Activated CD8-positive, alpha-beta T cell treated with anti-CD3 and anti-CD28 coated beads for 36 hours (primary cell): ENCODE measurements around the gene MTCL1. TPM values are rescaled to one million over a fixed set of nuclear protein-coding genes. Genes with fewer than 3 reads are reported as not detected.

ENCODE experiments used
- ATAC-seq: fragments of 200-7000 bp; cut with Tn5 transposase; one replicate; pipeline ENCODE4 v1.10.0; 2021; ENCODE audit warnings: mild to moderate bottlenecking, moderate library complexity
- CTCF ChIA-PET: fragments of 350-600 bp; sonication (Branson Sonifier 250); formaldehyde crosslinking; loops from one replicate; lab custom pipeline; 2021; ENCODE audit warnings: antibody characterized with exemption; lab: Charles Lee
- POLR2A ChIA-PET: fragments of 350-600 bp; sonication (Branson Sonifier 250); formaldehyde crosslinking; loops from one replicate; lab custom pipeline; 2021; ENCODE audit warnings: antibody characterized with exemption; lab: Charles Lee
- DNase-seq: peaks from one replicate; pipeline ENCODE4 v3.0.0-alpha.2; 2020
- H3K27ac Mint-ChIP-seq: one replicate; pipeline ENCODE4 v1.8.0; 2021; ENCODE audit warnings: mild to moderate bottlenecking, mixed read lengths
- H3K27me3 Mint-ChIP-seq: one replicate; pipeline ENCODE4 v1.8.0; 2021; ENCODE audit warnings: mixed read lengths
- H3K36me3 Mint-ChIP-seq: one replicate; pipeline ENCODE4 v1.8.0; 2021; ENCODE audit warnings: low read depth, mixed read lengths
- H3K4me1 Mint-ChIP-seq: one replicate; pipeline ENCODE4 v1.8.0; 2021; ENCODE audit warnings: low read depth, mixed read lengths
- H3K4me3 Mint-ChIP-seq: one replicate; pipeline ENCODE4 v1.8.0; 2021; ENCODE audit warnings: mild to moderate bottlenecking, moderate library complexity, mixed read lengths
- H3K9me3 Mint-ChIP-seq: one replicate; pipeline ENCODE4 v1.8.0; 2021; ENCODE audit warnings: mixed read lengths
- CTCF ChIP-seq: fragments of 200-600 bp; IDR thresholded peaks from one replicate; pipeline ENCODE4 v1.8.0; 2022; ENCODE audit warnings: antibody characterized with exemption, mild to moderate bottlenecking
- intact Hi-C: fragments of 100-400 bp; cut with micrococcal nuclease; formaldehyde crosslinking; loops from one replicate; pipeline ENCODE4 v1.10.0; 2022
- total RNA-seq, 2 experiments: library from RNA; stranded (reverse); gene quantifications; one replicate each; pipeline ENCODE4 v1.2.3, GENCODE V29; 2021

MTCL1 gene
- total RNA-seq, 2 experiments from 2014 or later, result 0.25 to 0.52 TPM

GRCh38 chr18:8801263-8801901 lies 96.0 kb downstream of the MTCL1 start:
- no peak for TF ChIP-seq CTCF
- ChIA-PET POLR2A (no interaction called here), CTCF (interaction anchor here (1.6 kb wide), 1 partner anchor 15 kb away, joined by 4 read pairs; no protein-coding TSS in a partner anchor)
- no peak for ATAC-seq
- Mint-ChIP-seq H3K27ac (no peak overlapping the region), H3K4me1 (no peaks in the 10 kb centered on the region), H3K4me3 (no peak overlapping the region), H3K36me3 (no peaks in the 10 kb centered on the region), H3K9me3 (no peaks in the 10 kb centered on the region), H3K27me3 (no peaks in the 10 kb centered on the region)
- intact Hi-C loops, result no loop called here
- DNase-seq, result no peak

- Mint-ChIP-seq H3K9me3 (no peaks in the 10 kb centered on the region), H3K27me3 (no peaks in the 10 kb centered on the region), H3K4me1 (peaks cover 3% of the 10 kb centered on the region), H3K4me3 (no peak overlapping the region), H3K27ac (no peak overlapping the region), H3K36me3 (no peaks in the 10 kb centered on the region)
- ChIA-PET CTCF (interaction anchor here (1.6 kb wide), 1 partner anchor 16 kb away, joined by 4 read pairs; no protein-coding TSS in a partner anchor), POLR2A (no interaction called here)
- no peak for ATAC-seq
- no peak for TF ChIP-seq CTCF
- intact Hi-C loops, result no loop called here
- DNase-seq, result no peak
Observed at GRCh38 chr18:8802017-8802672, 96.8 kb downstream of the MTCL1 start.

GRCh38 chr18:8803063-8803795 lies 97.9 kb downstream of the MTCL1 start:
- peaks cover 12% of the 10 kb centered on the region for H3K4me1 Mint-ChIP-seq
- intact Hi-C loops, result no loop called here
- DNase-seq (no peak), ATAC-seq (no peak)
- CTCF ChIA-PET, result interaction anchor here (1.6 kb wide), 1 partner anchor 17 kb away, joined by 4 read pairs; no protein-coding TSS in a partner anchor
- no peaks in the 10 kb centered on the region for H3K36me3 Mint-ChIP-seq
- TF ChIP-seq CTCF, result no peak
- no peak overlapping the region for H3K4me3 Mint-ChIP-seq
- no peaks in the 10 kb centered on the region for H3K9me3 Mint-ChIP-seq
- POLR2A ChIA-PET, result no interaction called here
- no peaks in the 10 kb centered on the region for H3K27me3 Mint-ChIP-seq
- no peak overlapping the region for H3K27ac Mint-ChIP-seq

- ChIA-PET POLR2A (no interaction called here), CTCF (no interaction called here)
- TF ChIP-seq CTCF, result no peak
- H3K9me3 Mint-ChIP-seq, result no peaks in the 10 kb centered on the region
- no peak overlapping the region for H3K27ac Mint-ChIP-seq
- DNase-seq (no peak), ATAC-seq (no peak)
- peaks cover 12% of the 10 kb centered on the region for H3K4me1 Mint-ChIP-seq
- H3K27me3 Mint-ChIP-seq, result no peaks in the 10 kb centered on the region
- H3K36me3 Mint-ChIP-seq, result no peaks in the 10 kb centered on the region
- H3K4me3 Mint-ChIP-seq, result no peak overlapping the region
- intact Hi-C loops, result no loop called here
Observed at GRCh38 chr18:8803957-8804356, 98.6 kb downstream of the MTCL1 start.

- no peaks in the 10 kb centered on the region for H3K9me3 Mint-ChIP-seq
- H3K27me3 Mint-ChIP-seq, result no peaks in the 10 kb centered on the region
- no peak for ATAC-seq
- H3K36me3 Mint-ChIP-seq, result no peaks in the 10 kb centered on the region
- H3K4me3 Mint-ChIP-seq, result no peak overlapping the region
- no peak overlapping the region for H3K27ac Mint-ChIP-seq
- peaks cover 12% of the 10 kb centered on the region for H3K4me1 Mint-ChIP-seq
- CTCF ChIA-PET, result no interaction called here
- no peak for TF ChIP-seq CTCF
- no peak for DNase-seq
- POLR2A ChIA-PET, result no interaction called here
- intact Hi-C loops, result no loop called here
Observed at GRCh38 chr18:8805552-8805951, 100.2 kb downstream of the MTCL1 start.
